CD4-positive, alpha-beta T cell treated with Interleukin-6 for 4 hours (primary cell): ENCODE results near the gene UBE2F.
"Not testable (repeated sequence)": the region's sequence is repeated elsewhere in the genome, so short reads cannot be mapped to it uniquely, and the experiment has no call there.

ENCODE experiments used
- DNase-seq: peaks from one replicate; pipeline ENCODE4 v3.0.0-alpha.2; 2020; ENCODE audit warnings: mixed read lengths

UBE2F gene

DNA sequence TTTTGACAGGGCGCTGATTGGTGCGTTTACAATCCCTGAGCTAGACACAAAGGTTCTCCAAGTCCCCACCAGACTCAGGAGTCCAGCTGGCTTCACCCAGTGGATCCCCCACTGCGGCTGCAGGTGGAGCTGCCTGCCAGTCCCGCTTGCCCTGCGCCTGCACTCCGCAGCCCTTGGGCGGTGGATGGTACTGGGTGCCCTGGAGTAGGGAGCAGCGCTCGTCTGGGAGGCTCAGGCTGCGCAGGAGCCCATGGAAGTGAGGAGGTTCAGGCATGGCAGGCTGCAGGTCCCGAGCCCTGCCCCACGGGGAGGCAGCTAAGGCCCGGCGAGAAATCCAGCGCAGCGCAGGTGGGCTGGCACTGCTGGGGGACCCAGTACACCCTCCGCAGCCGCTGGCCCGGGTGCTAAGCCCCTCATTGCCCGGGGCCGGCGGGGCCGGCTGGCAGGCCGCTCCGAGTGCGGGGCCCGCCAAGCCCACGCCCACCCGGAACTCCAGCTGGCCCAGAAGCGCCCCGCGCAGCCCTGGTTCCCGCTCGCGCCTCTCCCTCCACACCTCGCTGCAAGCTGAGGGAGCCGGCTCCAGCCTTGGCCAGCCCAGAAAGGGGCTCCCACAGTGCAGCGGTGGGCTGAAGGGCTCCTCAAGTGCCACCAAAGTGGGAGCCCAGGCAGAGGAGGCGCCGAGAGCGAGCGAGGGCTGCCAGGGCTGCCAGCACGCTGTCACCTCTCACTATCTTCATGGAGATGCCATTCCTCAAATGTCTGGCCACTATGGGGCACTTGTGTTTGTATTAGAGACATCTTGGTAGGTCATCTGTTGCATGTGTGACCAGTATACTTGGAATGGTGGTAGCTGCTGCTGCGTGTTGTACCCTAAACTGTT lies 91.1 kb downstream of the UBE2F start:
- not testable (repeated sequence) for DNase-seq

DNA sequence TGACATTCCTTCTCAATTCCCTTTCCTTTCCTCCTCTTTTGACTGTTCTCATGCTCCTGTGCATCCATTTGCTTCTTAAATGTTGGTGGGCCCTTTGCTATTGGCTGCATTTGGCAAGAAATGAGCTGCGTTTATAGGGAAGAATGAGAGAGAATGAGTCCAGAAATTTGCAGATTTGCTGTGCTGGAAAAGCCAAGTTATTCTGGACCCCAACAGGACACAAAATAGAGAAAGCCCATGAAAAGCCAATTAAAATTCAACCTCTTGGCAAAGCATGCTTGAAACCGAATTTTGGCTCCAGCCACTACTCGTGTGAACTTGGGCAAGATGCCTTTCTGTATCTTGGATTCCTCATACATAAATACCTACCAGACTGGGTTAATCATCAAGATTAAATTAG lies 92.7 kb downstream of the UBE2F start:
- no peak for DNase-seq

DNA sequence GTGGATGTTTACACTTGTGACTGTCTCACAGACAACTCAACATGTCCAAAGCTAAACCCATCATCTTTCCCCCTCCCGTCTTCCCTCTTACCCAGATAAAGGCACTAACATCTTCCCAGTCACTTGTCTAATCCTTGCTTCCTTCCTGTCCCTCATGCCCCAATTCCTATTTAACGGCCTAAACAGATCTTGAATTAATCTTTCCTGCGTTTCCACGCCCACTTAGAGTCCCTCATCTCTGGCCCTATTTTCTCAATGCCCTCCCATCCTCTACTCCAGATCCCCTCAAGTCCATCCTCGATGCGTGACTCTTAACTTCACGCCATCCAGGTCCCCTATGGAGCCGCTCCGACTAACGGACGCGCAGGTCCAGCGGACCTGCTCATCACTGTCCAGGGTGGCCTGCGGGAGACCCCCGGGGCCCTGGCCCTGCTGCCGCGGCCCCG lies 93.3 kb downstream of the UBE2F start:
- DNase-seq, result no peak

DNA sequence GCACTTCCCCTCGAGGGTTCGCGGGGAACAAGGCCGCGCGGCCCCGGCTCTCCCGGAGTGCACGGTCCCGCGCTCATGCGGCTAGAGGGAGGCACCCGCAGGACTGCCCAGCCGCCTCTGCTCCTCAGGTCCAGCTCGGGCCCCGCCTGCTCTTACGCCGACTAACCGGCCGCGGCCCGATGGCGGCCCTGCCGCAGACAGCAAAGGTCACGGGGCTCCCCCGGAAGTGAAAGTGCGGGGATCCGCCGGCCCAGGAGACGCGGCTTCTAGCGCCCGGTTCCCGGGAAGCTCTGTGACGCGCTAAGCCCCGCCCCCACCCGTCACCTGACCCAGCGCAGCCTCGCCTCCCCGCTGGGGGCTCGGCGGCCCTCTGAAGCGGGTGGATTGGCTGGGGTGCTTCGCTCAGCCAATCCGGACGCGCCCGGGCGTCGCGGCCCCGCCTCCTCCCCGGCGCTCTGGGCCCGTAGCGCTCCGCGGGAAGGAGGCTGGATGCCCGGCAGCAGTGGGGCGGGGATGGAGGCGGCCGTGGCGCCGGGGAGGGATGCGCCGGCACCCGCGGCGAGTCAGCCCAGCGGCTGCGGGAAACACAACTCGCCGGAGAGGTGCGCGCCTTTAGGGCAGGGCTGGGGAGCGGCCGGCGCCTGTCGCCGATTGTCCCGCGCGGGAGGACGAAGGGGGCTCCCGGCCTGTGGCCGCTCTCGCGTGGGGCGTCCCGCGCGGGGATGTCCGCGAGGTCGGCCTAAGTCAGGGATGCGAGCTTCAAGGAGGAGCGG lies 93.9 kb downstream of the UBE2F start, which contains the start of gene SCLY:
Gene SCLY, plus strand, starts transcription at position 460 of the 773 bp plus-strand sequence. Its CDS starts 54 bp downstream, at position 514.
- DNase-seq, result peak; percentile 99

DNA sequence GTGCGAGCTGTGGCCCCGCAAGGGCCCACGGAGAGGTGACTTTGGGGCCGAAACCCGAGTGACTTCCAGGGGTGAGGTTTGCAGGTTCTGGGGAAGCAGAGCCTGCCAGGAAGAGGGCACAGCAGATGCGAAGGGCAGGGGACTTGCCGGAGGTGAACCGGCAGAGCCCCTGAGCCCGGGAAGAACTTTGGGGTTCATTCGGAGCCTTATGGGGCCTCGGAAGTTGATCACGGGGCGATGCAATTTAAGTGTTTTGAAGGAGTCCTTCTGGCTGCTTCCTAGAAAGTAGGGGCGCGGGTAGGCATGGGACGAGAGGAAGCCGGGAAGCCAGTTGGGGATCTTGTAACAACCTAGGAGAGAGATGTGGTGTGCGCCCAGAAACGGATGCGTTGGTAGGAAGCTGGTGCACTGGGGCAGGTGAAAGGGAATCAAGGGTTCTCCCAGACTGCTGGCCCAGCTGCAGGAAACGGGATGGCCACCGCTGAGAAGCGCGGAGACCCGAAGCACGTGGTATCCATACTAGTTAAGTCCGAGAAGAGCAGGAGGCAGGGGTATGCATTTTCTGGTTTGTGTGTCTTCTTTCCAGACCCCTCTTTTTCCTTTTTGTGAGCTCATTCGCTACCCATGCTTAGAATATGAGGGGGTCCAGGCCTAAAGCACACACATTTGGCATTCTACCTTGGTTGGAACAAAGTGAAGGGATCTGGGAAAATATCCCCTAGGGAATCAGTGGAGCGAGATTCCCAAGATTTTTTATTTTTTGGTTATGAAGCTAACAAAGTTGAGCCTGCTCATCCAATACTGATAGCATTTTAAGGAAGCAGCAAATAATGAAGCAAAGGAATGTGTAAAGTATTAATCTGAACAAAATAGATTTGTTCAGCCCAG lies 94.7 kb downstream of the UBE2F start:
- DNase-seq, result peak; percentile 44

DNA sequence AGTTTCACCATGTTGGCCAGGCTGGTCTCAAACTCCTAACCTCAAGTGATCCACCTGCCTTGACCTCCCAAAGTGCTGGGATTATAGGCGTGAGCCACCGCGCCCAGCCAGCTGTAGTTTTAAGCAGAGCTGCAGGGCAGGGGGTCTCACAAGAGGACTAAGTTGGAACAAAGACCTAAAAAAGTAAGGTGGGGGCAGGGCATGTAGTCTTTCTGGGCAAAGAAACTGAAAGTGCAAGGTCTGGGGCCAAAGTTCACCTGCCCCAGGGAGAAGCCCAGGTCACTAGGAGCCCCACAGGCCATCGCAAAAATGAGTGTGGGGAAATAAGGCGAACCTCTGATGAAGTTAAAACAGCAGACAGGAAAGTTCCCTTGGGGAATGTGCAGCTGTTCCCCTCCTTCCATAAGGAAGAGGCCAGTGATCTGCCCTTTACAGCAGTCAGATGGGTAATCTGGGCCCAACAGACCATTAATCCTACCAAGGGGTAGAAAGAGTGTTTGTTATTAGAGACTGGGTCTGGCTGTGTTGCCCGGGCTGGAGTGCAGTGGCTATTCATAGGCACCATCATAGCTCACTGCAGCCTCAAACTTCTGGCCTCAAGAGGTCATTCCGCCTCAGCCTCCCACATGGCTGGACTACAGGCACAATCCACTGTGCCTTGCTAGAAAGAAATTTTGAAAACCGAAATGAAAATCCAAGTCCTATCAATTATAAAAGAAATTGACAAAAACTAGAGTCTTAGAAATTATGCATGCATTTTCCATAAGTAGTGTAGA lies 96.8 kb downstream of the UBE2F start:
- no peak for DNase-seq

DNA sequence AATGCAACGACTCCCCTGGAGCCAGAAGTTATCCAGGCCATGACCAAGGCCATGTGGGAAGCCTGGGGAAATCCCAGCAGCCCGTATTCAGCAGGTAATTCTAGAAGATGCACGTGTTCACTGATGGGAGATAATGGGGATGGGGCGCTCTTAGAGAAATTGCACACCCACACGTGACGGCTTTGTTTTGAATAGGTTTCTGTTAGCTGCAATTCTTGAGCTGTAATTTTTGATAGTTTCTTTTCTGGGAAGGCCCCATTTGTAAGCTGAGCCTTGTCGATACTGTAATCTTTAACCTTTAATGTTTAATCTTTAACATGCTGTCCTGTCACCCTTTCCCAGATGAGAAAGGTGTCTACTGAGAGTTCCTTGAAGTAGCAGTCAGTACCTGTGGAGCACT lies 97.6 kb downstream of the UBE2F start:
- no peak for DNase-seq

DNA sequence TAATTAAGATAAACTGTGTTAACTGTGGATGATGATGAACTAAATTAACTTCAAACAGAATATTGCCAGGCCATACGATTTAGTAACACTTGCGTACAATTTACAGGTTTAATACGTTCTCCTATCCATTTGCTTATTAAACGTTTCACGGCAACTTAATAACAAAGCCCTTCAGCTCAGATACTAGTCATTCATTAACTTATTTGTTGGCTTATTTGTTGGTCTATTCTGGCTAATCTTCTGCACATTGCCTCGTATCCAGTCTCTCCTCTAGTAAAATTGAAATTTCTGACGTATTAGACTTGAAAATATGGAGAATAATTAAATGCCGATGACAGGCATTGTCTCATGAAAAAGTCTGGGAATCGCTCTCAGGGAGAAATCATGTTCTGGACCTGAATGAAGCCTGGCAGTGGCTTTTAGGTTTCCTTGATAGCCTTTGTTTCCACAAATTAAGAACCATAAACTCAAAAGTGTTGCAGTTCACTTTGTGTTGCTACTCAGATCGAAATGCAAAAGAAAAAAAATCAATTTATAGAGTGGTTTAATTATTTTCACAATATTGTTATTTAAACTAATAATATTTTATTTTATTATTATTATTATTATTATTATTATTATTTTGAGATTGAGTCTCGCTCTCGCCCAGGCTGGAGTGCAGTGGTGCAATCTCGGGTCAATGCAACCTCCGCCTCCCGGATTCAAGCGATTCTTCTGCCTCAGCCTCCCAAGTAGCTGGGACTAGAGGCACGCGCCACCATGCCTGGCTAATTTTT lies 98.4 kb downstream of the UBE2F start:
- no peak for DNase-seq

DNA sequence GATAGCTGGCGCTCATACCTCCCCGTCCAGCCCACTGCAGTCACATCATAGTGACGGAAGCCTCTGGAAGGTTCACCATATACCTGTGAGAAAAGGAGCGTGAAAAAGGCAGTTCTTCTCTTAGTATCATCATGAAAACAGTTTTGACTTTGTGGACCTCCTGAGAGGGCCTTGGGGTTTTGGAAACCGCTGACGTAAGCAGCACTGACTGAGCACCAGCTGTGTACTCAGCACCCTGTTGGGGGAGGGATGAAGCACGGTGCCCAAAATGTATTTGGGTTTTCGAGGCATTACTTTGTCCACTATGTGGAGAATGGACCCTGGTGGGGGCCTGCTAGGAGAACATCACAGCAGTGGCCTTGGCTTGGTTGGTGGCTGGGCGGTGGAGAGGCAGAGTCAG lies 99.4 kb downstream of the UBE2F start:
- DNase-seq, result no peak

DNA sequence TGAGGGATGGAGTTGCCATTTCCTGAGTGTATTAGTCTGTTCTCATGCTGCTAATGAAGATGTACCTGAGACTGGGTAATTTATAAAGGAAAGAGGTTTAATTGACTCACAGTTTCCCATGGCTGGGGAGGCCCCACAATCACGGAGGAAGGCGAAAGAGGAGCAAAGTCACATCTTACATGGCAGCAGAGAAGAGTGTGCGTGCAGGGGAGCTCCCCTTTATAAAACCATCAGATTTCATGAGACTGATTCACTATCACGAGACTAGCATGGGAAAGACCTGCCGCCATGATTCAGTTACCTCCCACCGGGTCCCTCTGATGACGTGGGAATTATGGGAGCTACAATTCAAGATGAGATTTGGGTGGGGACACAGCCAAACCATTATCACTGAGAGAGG lies 99.9 kb downstream of the UBE2F start:
- not testable (repeated sequence) for DNase-seq

DNA sequence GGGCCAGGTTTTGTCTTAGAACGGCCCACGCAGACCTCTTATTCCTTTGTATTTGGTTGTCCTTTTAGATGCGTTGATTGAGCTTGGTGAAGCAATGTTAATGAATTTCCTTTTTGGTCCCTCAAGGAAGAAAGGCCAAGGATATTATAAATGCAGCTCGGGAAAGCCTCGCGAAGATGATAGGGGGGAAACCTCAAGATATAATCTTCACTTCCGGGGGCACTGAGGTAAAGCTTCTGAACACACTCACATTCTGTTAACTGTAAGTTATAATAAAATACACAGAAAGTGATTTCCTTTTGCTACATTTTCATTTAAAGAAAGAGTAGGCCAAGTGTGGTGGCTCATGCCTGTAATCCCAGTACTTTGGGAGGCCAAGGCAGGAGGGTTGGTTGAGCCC lies 101.1 kb downstream of the UBE2F start:
- DNase-seq, result no peak

DNA sequence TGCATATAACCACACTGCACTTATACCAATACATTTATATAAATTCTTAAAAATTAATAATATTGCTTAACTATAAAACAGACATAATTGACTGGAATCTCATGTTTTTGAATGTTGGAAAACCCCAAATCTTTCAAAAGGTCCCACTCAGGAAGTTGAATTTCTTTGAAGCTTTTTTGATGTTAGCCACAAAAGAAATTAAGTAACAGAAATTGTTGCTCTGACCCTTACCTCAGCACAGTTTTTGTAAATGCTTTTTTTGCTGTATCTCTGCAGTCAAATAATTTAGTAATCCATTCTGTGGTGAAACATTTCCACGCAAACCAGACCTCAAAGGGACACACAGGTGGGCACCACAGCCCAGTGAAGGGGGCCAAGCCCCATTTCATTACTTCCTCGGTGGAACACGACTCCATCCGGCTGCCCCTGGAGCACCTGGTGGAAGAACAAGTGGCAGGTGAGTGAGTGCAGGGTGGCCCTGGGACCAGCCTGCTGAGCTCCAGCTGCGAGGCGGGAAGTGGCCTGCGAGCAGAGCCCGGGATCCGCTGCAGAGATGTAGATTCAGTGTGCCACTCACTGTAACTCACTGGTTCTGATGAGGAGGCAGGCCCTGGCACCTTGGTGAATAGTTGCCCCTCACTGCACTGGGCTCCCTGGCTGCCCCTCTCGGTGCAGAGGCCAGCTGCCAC lies 102.4 kb downstream of the UBE2F start:
- peak; percentile 17 for DNase-seq

DNA sequence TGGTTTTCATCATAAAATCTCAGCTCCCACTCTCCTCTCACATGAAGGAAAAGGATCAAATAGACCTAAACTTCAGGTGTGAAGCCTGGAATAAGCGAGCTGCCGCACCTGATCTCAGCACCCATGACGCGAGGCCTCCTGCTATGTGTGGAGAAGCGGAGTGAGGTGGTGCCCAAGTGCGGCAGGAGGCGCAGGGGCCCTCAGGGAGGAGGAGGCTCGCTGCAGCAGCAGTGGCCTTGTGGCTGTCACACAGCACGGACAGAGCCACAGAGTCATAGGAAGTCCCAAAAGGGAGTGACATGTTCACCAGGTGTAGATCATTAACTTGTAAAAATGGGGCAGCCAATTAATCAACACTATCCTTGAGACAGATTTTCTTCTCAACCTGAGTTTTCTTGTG lies 103.1 kb downstream of the UBE2F start:
- DNase-seq, result no peak

DNA sequence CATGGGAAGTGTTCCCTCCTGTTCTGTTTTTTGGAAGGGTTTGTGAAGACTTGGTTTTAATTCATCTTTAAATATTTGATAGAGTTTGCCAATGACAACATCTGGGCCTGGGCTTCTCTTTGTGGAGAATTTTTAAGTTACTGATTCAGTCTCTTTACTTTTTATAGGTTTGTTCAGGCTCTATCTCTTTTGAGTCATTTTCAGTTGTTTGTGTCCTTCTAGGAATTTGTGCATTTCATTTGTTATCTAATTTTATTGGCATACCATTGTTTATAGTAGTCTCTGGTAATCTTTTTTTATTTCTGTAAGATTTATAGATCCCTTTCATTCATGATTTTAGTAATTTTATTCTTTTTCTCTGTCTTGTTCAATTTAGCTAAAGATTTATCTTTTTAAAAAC lies 108.6 kb downstream of the UBE2F start:
- DNase-seq, result no peak

DNA sequence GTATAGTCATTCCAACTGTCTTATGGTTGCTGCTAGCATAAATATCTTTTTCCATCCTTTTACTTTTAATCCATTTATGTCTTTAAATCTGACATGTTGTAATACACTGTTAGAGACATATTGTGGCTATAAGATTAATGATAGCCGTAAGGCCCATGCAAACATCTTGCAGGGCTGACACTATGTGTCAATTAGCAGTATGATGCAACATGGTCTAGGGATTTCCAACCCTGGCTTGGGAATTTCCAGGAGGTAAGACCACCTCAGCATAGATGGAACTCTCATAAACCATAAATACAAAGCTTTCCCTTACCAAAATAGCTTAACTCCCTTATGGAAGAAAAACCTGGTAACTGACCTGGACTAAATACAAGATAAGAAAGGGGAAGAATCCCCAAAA lies 110.5 kb downstream of the UBE2F start:
- DNase-seq, result no peak

DNA sequence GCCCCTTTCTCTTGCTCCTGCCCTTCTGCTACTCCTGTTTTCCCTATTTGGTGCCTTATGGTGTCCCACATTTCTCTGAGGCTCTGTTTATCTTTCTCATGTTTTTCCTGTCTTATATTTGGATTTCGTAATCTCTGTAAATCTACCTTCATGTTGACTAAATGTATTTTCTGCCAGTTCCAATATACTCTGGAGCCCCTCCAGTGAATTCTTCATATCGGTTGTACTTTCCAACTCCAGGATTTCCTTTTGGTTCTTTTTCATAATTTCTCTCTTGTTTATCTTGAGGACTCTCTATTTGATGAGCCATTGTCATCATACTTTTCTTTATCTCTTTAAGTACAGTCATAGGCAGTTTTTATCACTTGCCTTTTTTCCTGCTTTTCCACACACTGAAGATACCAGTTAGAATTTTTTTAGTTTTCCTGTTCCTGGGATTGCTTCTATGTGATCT lies 113.1 kb downstream of the UBE2F start:
- no peak for DNase-seq

DNA sequence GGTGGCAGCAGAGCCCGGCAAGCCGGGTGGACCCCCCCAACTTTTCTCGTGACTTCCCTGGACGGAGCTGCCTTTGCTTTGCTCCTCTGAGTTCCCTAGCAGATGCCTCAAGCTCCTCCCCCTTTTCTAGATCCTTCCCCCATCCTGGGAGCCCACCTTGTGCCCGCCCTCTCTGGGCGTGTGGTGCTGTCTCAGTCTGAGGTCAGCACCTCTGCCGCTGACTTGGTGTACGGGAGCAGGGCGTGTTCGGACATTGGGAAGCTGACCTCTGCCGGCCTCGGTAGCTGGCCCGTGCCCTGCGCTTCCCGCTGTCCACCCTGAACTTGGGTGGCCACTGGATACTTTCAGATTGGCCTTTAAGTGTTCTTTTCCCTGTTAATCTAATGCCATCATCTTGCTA lies 113.7 kb downstream of the UBE2F start:
- no peak for DNase-seq

DNA sequence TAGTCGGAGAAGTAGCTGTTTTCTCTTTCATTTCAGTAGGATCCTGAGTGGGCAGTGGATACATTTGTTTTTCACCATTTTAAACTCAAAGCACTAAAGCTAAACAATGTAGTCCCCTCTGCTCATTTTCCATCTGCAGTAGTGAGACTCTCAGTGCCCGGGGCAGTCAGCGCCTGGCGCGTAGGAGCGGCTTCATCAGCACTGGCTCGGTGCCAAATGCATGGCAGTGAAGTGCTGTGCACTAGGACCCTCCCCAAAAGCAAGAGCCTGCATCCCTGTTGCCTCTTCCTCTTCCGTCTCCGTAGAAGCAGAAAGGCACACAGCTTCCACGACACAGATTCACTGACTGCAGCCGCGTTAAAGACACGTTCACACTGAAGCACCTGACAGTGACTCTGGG lies 114.3 kb downstream of the UBE2F start:
- no peak for DNase-seq

DNA sequence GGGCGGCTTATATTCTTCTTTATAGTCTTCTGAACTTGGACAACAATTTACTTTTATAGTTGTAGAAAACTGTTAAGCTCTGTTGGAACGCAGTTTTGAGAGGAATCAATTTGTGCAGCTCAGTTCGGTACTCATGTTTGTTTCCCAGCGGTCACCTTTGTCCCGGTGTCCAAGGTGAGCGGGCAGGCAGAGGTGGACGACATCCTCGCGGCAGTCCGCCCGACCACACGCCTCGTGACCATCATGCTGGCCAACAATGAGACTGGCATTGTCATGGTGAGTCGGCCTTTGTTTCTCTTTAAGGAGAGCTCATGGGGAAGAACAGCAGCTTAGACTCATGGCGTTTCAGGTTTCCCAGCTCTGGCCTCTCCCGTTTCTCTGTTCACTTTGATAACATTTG lies 114.7 kb downstream of the UBE2F start:
- no peak for DNase-seq

DNA sequence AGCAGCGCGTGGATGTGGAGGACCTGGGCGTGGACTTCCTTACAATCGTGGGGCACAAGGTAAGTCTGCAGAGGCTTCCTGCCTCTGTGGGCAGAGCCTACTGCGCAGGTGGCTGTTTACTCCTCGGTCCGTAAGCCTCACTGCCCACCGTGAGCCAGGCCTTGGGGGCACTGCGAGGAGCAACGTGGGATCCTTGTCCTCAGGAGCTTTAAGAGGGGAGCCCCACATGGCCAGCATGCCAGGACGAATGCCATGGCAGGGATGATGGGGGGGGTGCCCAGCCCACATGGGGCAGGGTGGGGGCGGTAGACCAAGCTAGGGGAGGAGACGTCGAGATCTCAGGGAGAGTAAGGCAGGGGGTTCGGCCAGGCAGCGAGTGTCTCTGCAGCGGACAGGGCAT lies 115.3 kb downstream of the UBE2F start:
- DNase-seq, result no peak

DNA sequence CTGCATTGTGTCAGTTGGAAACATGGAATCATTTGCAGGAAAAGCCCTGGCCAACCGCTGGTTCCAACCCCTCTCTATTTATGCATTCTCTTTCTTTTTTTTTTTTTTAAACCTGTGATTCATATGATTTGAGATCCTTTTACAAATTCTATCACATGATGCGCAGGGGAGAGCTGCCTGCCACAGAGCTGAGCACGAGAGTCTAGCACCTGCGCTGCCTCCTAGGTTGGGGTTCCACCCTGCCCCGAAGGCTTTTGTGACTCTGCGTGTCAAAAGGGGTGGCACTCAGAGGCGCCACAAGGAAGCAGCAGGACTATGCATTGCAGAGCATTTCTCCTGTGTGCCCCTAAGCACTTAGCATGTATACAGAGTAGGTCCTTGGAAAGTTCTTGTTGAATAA lies 116.0 kb downstream of the UBE2F start:
- DNase-seq, result no peak
